ENCODE results near the gene HCRTR1.

HCRTR1 gene

GRCh38 chr1:31669786-31670592 lies 52.5 kb downstream of the HCRTR1 start:
- DNase-seq = peak; percentile 83

GRCh38 chr1:31670593-31670964 lies 53.1 kb downstream of the HCRTR1 start:
- DNase-seq = no peak

GRCh38 chr1:31671147-31671546 lies 53.7 kb downstream of the HCRTR1 start:
- no peak for DNase-seq

DNA sequence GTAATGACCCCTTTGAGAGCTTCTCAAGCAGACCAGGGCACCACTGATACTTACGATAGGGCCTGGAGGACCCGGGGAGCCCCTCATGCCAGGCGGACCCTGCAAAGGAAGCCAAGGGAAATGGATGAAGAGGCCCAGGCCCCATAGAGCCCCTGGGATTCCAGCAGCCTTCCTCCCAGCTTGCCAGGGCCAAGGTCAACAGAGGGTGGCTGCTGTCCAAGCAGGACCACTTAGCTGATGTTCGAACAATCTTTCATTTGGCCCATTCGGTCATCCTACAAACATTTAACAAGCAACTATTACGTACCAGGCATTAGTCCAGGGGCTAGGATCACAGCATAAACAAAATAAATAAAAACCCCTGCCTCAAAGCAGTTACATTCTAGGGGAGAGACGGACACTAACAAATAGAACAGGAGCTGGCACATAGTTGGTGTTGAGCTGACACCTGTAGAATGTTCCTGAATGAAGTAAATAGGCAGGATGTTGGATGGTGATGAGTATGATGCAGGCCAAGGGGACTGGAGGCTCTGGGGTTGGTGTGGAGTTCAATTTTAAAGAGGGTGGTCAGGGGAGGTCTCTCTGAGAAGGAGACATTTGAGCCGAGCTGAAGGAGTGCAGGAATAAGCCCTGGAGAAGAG lies 54.2 kb downstream of the HCRTR1 start:
- DNase-seq = no peak

GRCh38 chr1:31672986-31673385 lies 55.5 kb downstream of the HCRTR1 start:
- no peak for DNase-seq

- no peak for DNase-seq
Measured at GRCh38 chr1:31673433-31673832, 55.9 kb downstream of the HCRTR1 start.

DNA sequence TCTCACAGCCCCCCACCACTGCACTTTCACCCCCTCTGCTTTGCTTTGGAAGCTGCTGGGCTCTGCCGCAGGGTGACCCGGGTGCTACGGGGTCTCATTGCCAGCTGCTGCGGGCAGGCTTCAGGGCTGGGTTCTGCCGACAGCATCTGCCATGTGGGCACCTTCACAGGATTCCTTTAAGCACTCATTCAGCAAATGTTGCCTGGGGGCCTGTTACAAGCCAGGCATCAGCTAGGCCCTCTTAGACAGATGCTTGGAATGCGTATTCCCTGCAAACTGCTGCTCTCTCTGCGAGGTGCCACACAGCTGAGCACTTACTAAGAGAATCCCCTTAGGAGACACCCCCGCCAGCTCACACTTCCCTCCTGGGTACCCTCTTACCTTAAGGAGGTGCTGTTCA lies 57.1 kb downstream of the HCRTR1 start:
- no peak for DNase-seq

DNA sequence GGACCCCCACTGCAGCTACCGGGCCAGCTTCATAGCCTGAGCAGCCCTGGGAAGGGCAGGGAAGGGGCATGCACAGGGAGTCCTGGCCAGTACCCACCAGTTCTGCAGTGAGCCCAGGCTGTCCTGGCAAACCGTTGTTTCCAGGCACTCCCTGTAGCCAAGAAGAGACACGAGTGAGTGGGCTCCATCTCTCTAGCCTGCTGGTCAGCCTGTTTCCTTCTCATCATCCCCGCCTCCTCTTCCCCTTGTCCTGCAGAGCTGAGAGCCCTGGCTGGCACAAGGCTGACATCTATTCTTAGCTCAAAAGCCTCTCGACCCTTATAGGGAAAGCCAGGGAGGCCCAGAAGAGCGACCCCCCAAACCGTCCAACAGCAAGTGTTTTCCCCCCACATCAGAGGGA lies 57.7 kb downstream of the HCRTR1 start:
- DNase-seq = no peak

DNA sequence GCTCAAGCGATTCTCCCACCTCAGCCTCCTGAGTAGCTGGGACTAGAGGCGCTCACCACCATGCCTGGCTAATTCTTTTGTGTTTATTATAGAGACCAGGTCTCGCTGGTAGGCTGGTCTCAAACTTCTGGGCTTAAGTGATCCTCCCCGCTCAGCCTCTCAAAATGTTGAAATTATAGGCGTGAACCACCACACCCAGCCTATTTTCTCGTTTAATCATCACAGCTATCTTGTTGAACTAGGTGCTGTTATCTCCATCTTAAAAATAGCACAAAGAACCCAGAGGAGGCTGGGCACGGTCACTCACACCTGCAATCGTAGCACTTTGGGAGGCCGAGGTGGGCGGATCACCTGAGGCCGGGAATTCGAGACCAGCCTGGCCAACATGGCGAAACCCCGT lies 58.3 kb downstream of the HCRTR1 start:
- DNase-seq = no peak
